CD4-positive, CD25-positive, alpha-beta regulatory T cell (primary cell): ENCODE measurements around the gene PPME1. TPM values are rescaled to one million over a fixed set of nuclear protein-coding genes. Genes with fewer than 3 reads are reported as not detected.

Source experiments
- ATAC-seq, 2 donors: fragments of 150-1000 bp; cut with Tn5 transposase; one replicate each; pipeline ENCODE4 v1.10.0; 2021; ENCODE audit warnings: low read depth in 2 of 2, moderate number of reproducible peaks in 2 of 2, moderate library complexity in 1 of 2
- DNase-seq, 3 donors: peaks; one replicate each; pipeline versions ENCODE4 v3.0.0 to v3.0.0-alpha.2; 2012 to 2022; ENCODE audit warnings: mixed read lengths in 1 of 3
- H3K27ac ChIP-seq: one replicate; pipeline ENCODE4 v1.7.0; 2013; ENCODE audit warnings: mild to moderate bottlenecking, low read length; ENCODE audit not compliant: insufficient read depth, poor library complexity, severe bottlenecking
- H3K27me3 ChIP-seq: one replicate; pipeline ENCODE4 v1.7.0; 2013; ENCODE audit warnings: low read length; ENCODE audit not compliant: control insufficient read depth, insufficient read depth
- H3K36me3 ChIP-seq: one replicate; pipeline ENCODE4 v1.7.0; 2013; ENCODE audit warnings: mild to moderate bottlenecking, low read length, moderate library complexity; ENCODE audit not compliant: control insufficient read depth, insufficient read depth
- H3K4me1 ChIP-seq: 2 replicates; pipeline ENCODE4 v1.7.0; 2013; ENCODE audit warnings: mild to moderate bottlenecking, low read length; ENCODE audit not compliant: insufficient read depth, control insufficient read depth, poor library complexity, severe bottlenecking
- H3K4me3 ChIP-seq: one replicate; pipeline ENCODE4 v1.7.0; 2013; ENCODE audit warnings: low read depth, mild to moderate bottlenecking, low read length, moderate library complexity
- H3K9me3 ChIP-seq, 2 experiments: 1 replicate in 1 of 2; 2 replicates in 1 of 2; pipeline ENCODE4 v1.7.0; 2013; ENCODE audit warnings: low read length in 2 of 2, mild to moderate bottlenecking in 1 of 2, moderate library complexity in 1 of 2; ENCODE audit not compliant: control insufficient read depth in 2 of 2
- H3K27ac Mint-ChIP-seq, 3 donors: one replicate each; pipeline ENCODE4 v1.8.0; 2020 to 2022; ENCODE audit warnings: mild to moderate bottlenecking in 3 of 3, mixed read lengths in 3 of 3, moderate library complexity in 2 of 3
- H3K27me3 Mint-ChIP-seq: one replicate; pipeline ENCODE4 v1.8.0; 2022; ENCODE audit warnings: mild to moderate bottlenecking, mixed read lengths
- H3K36me3 Mint-ChIP-seq: one replicate; pipeline ENCODE4 v1.8.0; 2020; ENCODE audit warnings: mixed read lengths
- H3K4me1 Mint-ChIP-seq, 4 donors: one replicate each; pipeline ENCODE4 v1.8.0; 2020 to 2022; ENCODE audit warnings: mixed read lengths in 4 of 4, mild to moderate bottlenecking in 1 of 4
- H3K4me3 Mint-ChIP-seq, 4 donors: one replicate each; pipeline ENCODE4 v1.8.0; 2020 to 2022; ENCODE audit warnings: mild to moderate bottlenecking in 4 of 4, mixed read lengths in 4 of 4, moderate library complexity in 3 of 4
- H3K9me3 Mint-ChIP-seq, 7 donors: one replicate each; pipeline ENCODE4 v1.8.0; 2020 to 2022; ENCODE audit warnings: mixed read lengths in 7 of 7, mild to moderate bottlenecking in 3 of 7, moderate library complexity in 2 of 7
- polyA plus RNA-seq, 4 donors: library from polyadenylated mRNA; unstranded; fragments of 300-500 nt; fragmentation: Illumina TruSeq; gene quantifications; one replicate each; pipeline ENCODE4 v1.2.3, GENCODE V29; 2021
- total RNA-seq: library from RNA; stranded (reverse); gene quantifications from one replicate; pipeline ENCODE4 v1.2.3, GENCODE V29; 2022

PPME1 gene
- total and polyA plus RNA-seq, 5 donors from 2014 or later: 15.7 to 24.6 (median 16.8) TPM

DNA sequence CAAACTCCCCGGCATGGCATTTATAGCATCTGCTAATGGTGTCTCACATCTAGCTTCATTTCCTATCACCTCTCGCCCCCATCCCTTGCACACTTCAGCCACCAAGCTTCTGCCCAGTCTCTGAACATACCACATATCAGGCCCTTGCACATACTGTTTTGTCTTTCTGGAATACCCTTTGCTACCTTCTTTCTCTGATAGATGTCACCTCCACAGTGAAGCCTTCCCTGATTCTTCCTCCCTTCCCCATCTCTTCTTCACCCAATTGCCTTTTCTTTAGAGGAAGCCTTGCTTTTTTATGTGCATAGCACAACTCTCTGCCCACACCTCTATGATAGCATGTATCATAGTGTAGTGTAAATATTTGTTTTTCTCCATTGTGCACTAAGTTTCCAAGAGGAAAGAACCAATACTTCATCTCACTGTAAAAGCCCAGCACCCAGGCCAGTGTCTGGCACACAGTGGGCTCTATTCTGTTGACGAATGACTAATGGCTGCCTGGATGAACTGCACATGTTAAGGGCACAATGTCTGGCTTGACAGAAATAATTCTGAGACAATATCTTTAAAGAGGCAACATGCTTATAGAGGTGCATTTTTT, 112.6 kb downstream of the PPME1 start:
- no peak overlapping the region for H3K27ac ChIP-seq
- H3K9me3 Mint-ChIP-seq: peaks cover 0 to 1% (median 0%) of the 10 kb centered on the region in 7 donors
- H3K4me1 ChIP-seq: no peaks in the 10 kb centered on the region
- H3K36me3 ChIP-seq: no peaks in the 10 kb centered on the region
- DNase-seq (no peak), ATAC-seq (no peak)
- no peaks in the 10 kb centered on the region for H3K36me3 Mint-ChIP-seq
- H3K27me3 ChIP-seq: peaks cover 3% of the 10 kb centered on the region
- peaks cover 8% of the 10 kb centered on the region for H3K27me3 Mint-ChIP-seq
- no peak overlapping the region for H3K27ac Mint-ChIP-seq
- H3K4me1 Mint-ChIP-seq: no peaks in the 10 kb centered on the region
- no peak overlapping the region for H3K4me3 Mint-ChIP-seq
- H3K9me3 ChIP-seq: no peaks in the 10 kb centered on the region
- H3K4me3 ChIP-seq: no peak overlapping the region

DNA sequence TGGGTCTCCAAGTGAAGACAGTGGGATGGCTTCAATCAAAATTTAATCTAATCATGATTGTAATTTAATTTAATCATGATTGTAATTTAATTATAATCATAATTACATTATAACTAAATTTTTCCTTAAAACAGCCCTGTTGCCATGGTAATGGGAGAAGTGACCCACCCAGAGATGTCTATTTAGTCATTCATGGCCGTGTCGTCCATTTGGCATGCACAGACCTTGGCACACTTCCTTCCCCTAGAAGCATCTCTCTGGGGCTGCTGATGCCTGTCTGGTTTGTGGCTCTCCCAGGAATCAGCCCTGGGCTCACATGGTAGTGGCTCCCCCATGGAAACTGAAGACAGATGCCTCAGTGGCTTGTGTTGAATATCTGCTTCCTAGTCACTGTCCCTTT, 113.4 kb downstream of the PPME1 start:
- no peaks in the 10 kb centered on the region for H3K36me3 Mint-ChIP-seq
- DNase-seq: no peak
- H3K4me3 Mint-ChIP-seq: no peak overlapping the region
- H3K9me3 ChIP-seq: no peaks in the 10 kb centered on the region
- H3K27me3 ChIP-seq: peaks cover 3% of the 10 kb centered on the region
- H3K4me1 ChIP-seq: no peaks in the 10 kb centered on the region
- no peak for ATAC-seq
- peaks cover 8% of the 10 kb centered on the region for H3K27me3 Mint-ChIP-seq
- no peak overlapping the region for H3K27ac ChIP-seq
- H3K4me3 ChIP-seq: no peak overlapping the region
- H3K27ac Mint-ChIP-seq: no peak overlapping the region
- peaks cover 0 to 1% (median 0%) of the 10 kb centered on the region in 7 donors for H3K9me3 Mint-ChIP-seq
- no peaks in the 10 kb centered on the region for H3K36me3 ChIP-seq
- no peaks in the 10 kb centered on the region for H3K4me1 Mint-ChIP-seq

- Mint-ChIP-seq H3K4me1 (no peaks in the 10 kb centered on the region), H3K4me3 (no peak overlapping the region), H3K36me3 (no peaks in the 10 kb centered on the region), H3K27me3 (peaks cover 20% of the 10 kb centered on the region), H3K9me3 (peaks cover 0 to 2% (median 0%) of the 10 kb centered on the region in 7 donors), H3K27ac (no peak overlapping the region)
- ATAC-seq (no peak), DNase-seq (no peak)
- peaks cover 3% of the 10 kb centered on the region for H3K27me3 ChIP-seq
- no peaks in the 10 kb centered on the region for H3K4me1 ChIP-seq
- no peaks in the 10 kb centered on the region for H3K36me3 ChIP-seq
- H3K4me3 ChIP-seq: no peak overlapping the region
- no peaks in the 10 kb centered on the region for H3K9me3 ChIP-seq
- no peak overlapping the region for H3K27ac ChIP-seq
These were observed 117.1 kb downstream of the PPME1 start for GRCh38 chr11:74288161-74288560.

DNA sequence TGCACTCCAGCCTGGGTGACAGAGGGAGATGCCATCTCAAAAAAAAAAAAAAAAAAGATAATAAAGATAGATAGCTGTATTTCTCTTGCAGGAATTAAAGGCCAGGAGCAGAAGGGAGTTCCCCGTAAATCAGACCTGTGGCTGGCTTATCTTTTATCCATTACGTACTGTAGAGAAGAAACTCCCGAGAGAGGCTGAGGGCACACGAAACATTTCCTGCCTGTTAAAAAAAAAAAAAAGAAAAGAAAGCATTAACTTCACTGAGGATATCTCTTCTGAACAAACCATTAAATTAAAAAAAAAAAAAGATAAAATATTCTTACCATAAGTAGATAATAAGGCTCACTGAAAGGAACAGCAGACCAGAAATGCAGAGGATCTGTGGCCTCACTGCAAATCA, 117.8 kb downstream of the PPME1 start:
- H3K27me3 ChIP-seq: peaks cover 3% of the 10 kb centered on the region
- Mint-ChIP-seq H3K27me3 (peaks cover 20% of the 10 kb centered on the region), H3K36me3 (no peaks in the 10 kb centered on the region), H3K4me3 (no peak overlapping the region), H3K4me1 (no peaks in the 10 kb centered on the region), H3K9me3 (peaks cover 0 to 2% (median 0%) of the 10 kb centered on the region in 7 donors), H3K27ac (no peak overlapping the region)
- no peak for ATAC-seq
- no peak overlapping the region for H3K27ac ChIP-seq
- H3K4me1 ChIP-seq: no peaks in the 10 kb centered on the region
- H3K9me3 ChIP-seq: no peaks in the 10 kb centered on the region
- no peak overlapping the region for H3K4me3 ChIP-seq
- no peak for DNase-seq
- no peaks in the 10 kb centered on the region for H3K36me3 ChIP-seq

DNA sequence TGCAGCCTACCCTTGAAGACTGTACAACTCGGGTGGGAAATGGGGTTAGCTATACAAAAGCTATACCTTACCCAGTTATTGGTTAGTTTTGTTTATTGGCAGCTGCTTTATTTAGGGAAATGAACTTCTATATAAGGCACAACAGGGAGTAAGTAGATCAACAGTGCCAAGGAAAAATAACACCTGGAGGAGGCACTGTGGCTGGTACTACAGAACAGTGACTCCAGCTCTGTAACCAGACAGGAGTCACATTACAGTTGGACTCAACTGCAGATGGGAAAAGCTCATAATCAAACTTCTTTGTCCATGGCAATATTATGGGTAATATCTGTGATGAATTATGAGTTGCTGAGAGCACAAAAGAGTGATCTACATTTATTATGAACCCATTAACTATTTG, 126.4 kb downstream of the PPME1 start:
- Histone ChIP-seq H3K4me3 (no peak overlapping the region), H3K27ac (no peak overlapping the region), H3K36me3 (no peaks in the 10 kb centered on the region), H3K9me3 (no peaks in the 10 kb centered on the region), H3K4me1 (no peaks in the 10 kb centered on the region), H3K27me3 (peaks cover 3% of the 10 kb centered on the region)
- DNase-seq: no peak
- ATAC-seq: no peak
- Mint-ChIP-seq H3K27ac (no peak overlapping the region), H3K9me3 (peaks cover 0 to 4% (median 0%) of the 10 kb centered on the region in 7 donors), H3K36me3 (no peaks in the 10 kb centered on the region), H3K27me3 (peaks cover 15% of the 10 kb centered on the region), H3K4me3 (no peak overlapping the region), H3K4me1 (peaks cover 0 to 8% (median 5%) of the 10 kb centered on the region in 4 donors)

DNA sequence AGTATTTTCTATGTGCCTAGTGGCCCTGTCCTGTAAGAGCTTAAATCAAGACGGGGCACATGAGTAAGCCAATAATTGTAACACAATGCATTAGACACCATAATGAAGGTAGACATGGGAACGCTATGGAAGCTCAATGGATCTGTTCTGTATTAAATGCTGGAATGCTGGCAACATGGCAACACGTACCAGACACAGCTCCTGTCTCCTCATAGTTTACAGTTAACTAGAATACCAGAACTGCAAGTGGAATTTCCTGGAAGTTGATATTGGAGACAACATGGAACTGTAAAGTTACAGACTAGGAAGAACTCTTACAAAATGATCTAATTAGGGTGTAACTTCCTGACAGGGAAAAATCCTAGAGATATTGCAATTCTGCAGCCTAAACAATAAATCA, 127.9 kb downstream of the PPME1 start:
- H3K27me3 ChIP-seq: peaks cover 3% of the 10 kb centered on the region
- peaks cover 12% of the 10 kb centered on the region for H3K27me3 Mint-ChIP-seq

More for the DNA sequence above, 127.9 kb downstream of the PPME1 start:
- peaks cover 0 to 8% (median 5%) of the 10 kb centered on the region in 4 donors for H3K4me1 Mint-ChIP-seq
- H3K9me3 Mint-ChIP-seq: peaks cover 0 to 2% (median 0%) of the 10 kb centered on the region in 7 donors
- DNase-seq: no peak
- no peak for ATAC-seq
- Histone ChIP-seq H3K4me1 (no peaks in the 10 kb centered on the region), H3K9me3 (no peaks in the 10 kb centered on the region), H3K27ac (no peak overlapping the region), H3K4me3 (no peak overlapping the region), H3K36me3 (no peaks in the 10 kb centered on the region)
- H3K4me3 Mint-ChIP-seq: no peak overlapping the region
- H3K36me3 Mint-ChIP-seq: no peaks in the 10 kb centered on the region
- H3K27ac Mint-ChIP-seq: no peak overlapping the region

Other genes starting within 250 kb of the PPME1 start
- not detected for gene DNAJB13, start 220.3 kb upstream of the PPME1 start, total RNA-seq
- gene DNAJB13, start 220.3 kb upstream of the PPME1 start, polyA plus RNA-seq: under 1 TPM in 2 of 4 donors, not detected in 2; 0.32 to 0.33 TPM
- gene UCP2, start 188.4 kb upstream of the PPME1 start, total RNA-seq: 850 TPM
- 1,000 to 10,000 TPM; 1,262 to 2,276 (median 1,740) TPM for gene UCP2, start 188.4 kb upstream of the PPME1 start, polyA plus RNA-seq
- 5.6 TPM for gene UCP3, start 162.2 kb upstream of the PPME1 start, total RNA-seq
- under 1 TPM; 0.16 to 0.34 (median 0.24) TPM for gene UCP3, start 162.2 kb upstream of the PPME1 start, polyA plus RNA-seq
- gene C2CD3, start 287 bp upstream of the PPME1 start, total RNA-seq: 46.4 TPM
- 10 to 100 TPM in 1 of 4 donors, 1 to 10 TPM in 3; 7.2 to 11.0 (median 8.4) TPM for gene C2CD3, start 287 bp upstream of the PPME1 start, polyA plus RNA-seq
- gene P4HA3, start 140.4 kb downstream of the PPME1 start, total RNA-seq: not detected
- gene P4HA3, start 140.4 kb downstream of the PPME1 start, polyA plus RNA-seq: not detected
- 16.8 TPM for gene PGM2L1, start 227.1 kb downstream of the PPME1 start, total RNA-seq
- gene PGM2L1, start 227.1 kb downstream of the PPME1 start, polyA plus RNA-seq: 10 to 100 TPM in 1 of 4 donors, 1 to 10 TPM in 3; 5.9 to 15.4 (median 6.8) TPM